Neural crest cell (in vitro differentiated cells): ENCODE data around the gene MAP3K19. TPM values are rescaled to one million over a fixed set of nuclear protein-coding genes. Genes with fewer than 3 reads are reported as not detected.
"Not testable (repeated sequence)": the region's sequence is repeated elsewhere in the genome, so short reads cannot be mapped to it uniquely, and the experiment has no call there.

Experiments
- DNase-seq: peaks from one replicate; pipeline ENCODE4 v3.0.0; 2021; ENCODE audit warnings: low read depth, mixed read lengths, low spot score
- H3K27ac Mint-ChIP-seq: one replicate; pipeline ENCODE4 v1.8.0; 2021; ENCODE audit warnings: mild to moderate bottlenecking, mixed read lengths; ENCODE audit not compliant: unreplicated experiment
- H3K27me3 Mint-ChIP-seq: 2 replicates; pipeline ENCODE4 v1.8.0; 2021; ENCODE audit warnings: low read depth, mild to moderate bottlenecking, mixed read lengths
- H3K36me3 Mint-ChIP-seq: 2 replicates; pipeline ENCODE4 v1.8.0; 2021; ENCODE audit warnings: low read depth, mild to moderate bottlenecking, mixed read lengths
- H3K4me1 Mint-ChIP-seq: 2 replicates; pipeline ENCODE4 v1.8.0; 2021; ENCODE audit warnings: mixed read lengths
- H3K4me3 Mint-ChIP-seq: one replicate; pipeline ENCODE4 v1.8.0; 2021; ENCODE audit warnings: mild to moderate bottlenecking, mixed read lengths
- H3K9me3 Mint-ChIP-seq: 2 replicates; pipeline ENCODE4 v1.8.0; 2021; ENCODE audit warnings: mixed read lengths
- CTCF ChIP-seq: fragments of 200-600 bp; sonication (generic); conservative IDR thresholded peaks from 2 replicates; pipeline ENCODE4 v1.5.0; 2021; ENCODE audit warnings: antibody characterized with exemption, mild to moderate bottlenecking
- total RNA-seq: library from RNA; stranded (reverse); gene quantifications from 2 replicates; pipeline ENCODE4 v1.2.1, GENCODE V29; 2021

The MAP3K19 gene
- total RNA-seq, 1 donor from 2014 or later, result not detected

GRCh38 chr2:134980639-134981038 lies 66.6 kb downstream of the MAP3K19 start:
- Mint-ChIP-seq H3K36me3 (no peaks in the 10 kb centered on the region), H3K9me3 (no peaks in the 10 kb centered on the region), H3K4me3 (no peak overlapping the region), H3K27me3 (no peaks in the 10 kb centered on the region), H3K27ac (no peak overlapping the region), H3K4me1 (no peaks in the 10 kb centered on the region)
- no peak for TF ChIP-seq CTCF
- no peak for DNase-seq

- no peak for TF ChIP-seq CTCF
- no peak overlapping the region for H3K27ac Mint-ChIP-seq
- no peak overlapping the region for H3K4me3 Mint-ChIP-seq
- H3K27me3 Mint-ChIP-seq, result no peaks in the 10 kb centered on the region
- H3K36me3 Mint-ChIP-seq, result peaks cover 1% of the 10 kb centered on the region
- no peak for DNase-seq
- H3K4me1 Mint-ChIP-seq, result no peaks in the 10 kb centered on the region
- peaks cover 4% of the 10 kb centered on the region for H3K9me3 Mint-ChIP-seq
Observed at GRCh38 chr2:134979221-134979620, 68.0 kb downstream of the MAP3K19 start.

GRCh38 chr2:134977104-134977503 lies 70.1 kb downstream of the MAP3K19 start:
- H3K27me3 Mint-ChIP-seq, H3K4me3 Mint-ChIP-seq, H3K4me1 Mint-ChIP-seq, H3K9me3 Mint-ChIP-seq, H3K36me3 Mint-ChIP-seq, H3K27ac Mint-ChIP-seq, DNase-seq: not testable (repeated sequence)

- no peak overlapping the region for H3K4me3 Mint-ChIP-seq
- no peak for TF ChIP-seq CTCF
Observed at GRCh38 chr2:134976074-134976702, 71.1 kb downstream of the MAP3K19 start.

GRCh38 chr2:134975281-134976009 lies 71.8 kb downstream of the MAP3K19 start:
- Mint-ChIP-seq H3K27ac (no peak overlapping the region), H3K27me3 (no peaks in the 10 kb centered on the region), H3K9me3 (peaks cover 18% of the 10 kb centered on the region), H3K4me3 (no peak overlapping the region), H3K4me1 (no peaks in the 10 kb centered on the region), H3K36me3 (peaks cover 13% of the 10 kb centered on the region)
- no peak for TF ChIP-seq CTCF
- DNase-seq, result no peak

More at GRCh38 chr2:134976074-134976702, 71.1 kb downstream of the MAP3K19 start:
- H3K4me1 Mint-ChIP-seq, result no peaks in the 10 kb centered on the region
- no peak for DNase-seq
- no peak overlapping the region for H3K27ac Mint-ChIP-seq
- peaks cover 8% of the 10 kb centered on the region for H3K36me3 Mint-ChIP-seq
- peaks cover 13% of the 10 kb centered on the region for H3K9me3 Mint-ChIP-seq
- no peaks in the 10 kb centered on the region for H3K27me3 Mint-ChIP-seq
